Activated B cell treated with CpG ODN at 0.5 μM for 24 hours (primary cell): ENCODE measurements around the gene TMEM132A. TPM values are rescaled to one million over a fixed set of nuclear protein-coding genes. Genes with fewer than 3 reads are reported as not detected.

Experiments used
- ATAC-seq: fragments of 200-7000 bp; cut with Tn5 transposase; one replicate; pipeline ENCODE4 v1.10.0; 2021; ENCODE audit warnings: low read depth, mild to moderate bottlenecking, moderate library complexity
- CTCF ChIA-PET: fragments of 350-600 bp; sonication (Branson Sonifier 250); formaldehyde crosslinking; loops from one replicate; lab custom pipeline; 2021; ENCODE audit warnings: antibody characterized with exemption; lab: Charles Lee
- POLR2A ChIA-PET: fragments of 350-600 bp; sonication (Branson Sonifier 250); formaldehyde crosslinking; loops from one replicate; lab custom pipeline; 2021; ENCODE audit warnings: antibody characterized with exemption; lab: Charles Lee
- DNase-seq: peaks from one replicate; pipeline ENCODE4 v3.0.0; 2022
- H3K27ac Mint-ChIP-seq: one replicate; pipeline ENCODE4 v1.8.0; 2020; ENCODE audit warnings: mixed read lengths
- H3K27me3 Mint-ChIP-seq: one replicate; pipeline ENCODE4 v1.8.0; 2021; ENCODE audit warnings: mixed read lengths
- H3K36me3 Mint-ChIP-seq: one replicate; pipeline ENCODE4 v1.8.0; 2021; ENCODE audit warnings: low read depth, mixed read lengths
- H3K4me1 Mint-ChIP-seq: one replicate; pipeline ENCODE4 v1.8.0; 2021; ENCODE audit warnings: mixed read lengths
- H3K4me3 Mint-ChIP-seq: one replicate; pipeline ENCODE4 v1.8.0; 2020; ENCODE audit warnings: mild to moderate bottlenecking, mixed read lengths
- H3K9me3 Mint-ChIP-seq: one replicate; pipeline ENCODE4 v1.8.0; 2020; ENCODE audit warnings: mixed read lengths
- CTCF ChIP-seq: fragments of 200-600 bp; IDR thresholded peaks from one replicate; pipeline ENCODE4 v1.8.0; 2022; ENCODE audit warnings: antibody characterized with exemption, mild to moderate bottlenecking
- intact Hi-C: fragments of 100-400 bp; cut with micrococcal nuclease; formaldehyde crosslinking; loops from one replicate; pipeline ENCODE4 v1.15.1; 2024
- total RNA-seq: library from RNA; stranded (reverse); gene quantifications from 2 replicates; pipeline ENCODE4 v1.2.3, GENCODE V29; 2022

Gene TMEM132A
- total RNA-seq, 1 donor from 2014 or later: 8.7 TPM

- H3K36me3 Mint-ChIP-seq: no peaks in the 10 kb centered on the region
- TF ChIP-seq CTCF: no peak
- peaks cover 20% of the 10 kb centered on the region for H3K4me1 Mint-ChIP-seq
- intact Hi-C loops: no loop called here
- ChIA-PET CTCF (interaction anchor here (1.5 kb wide), 1 partner anchor 220 kb away, joined by 3 read pairs; no protein-coding TSS in a partner anchor), POLR2A (interaction anchor here (0.6 to 1.5 kb wide), 3 partner anchors 10 to 95 kb away, joined by 4 to 5 read pairs (median 5); partner anchors contain the start of gene SLC15A3)
- no peaks in the 10 kb centered on the region for H3K27me3 Mint-ChIP-seq
- DNase-seq (no peak), ATAC-seq (no peak)
- H3K27ac Mint-ChIP-seq: no peak overlapping the region
- no peak overlapping the region for H3K4me3 Mint-ChIP-seq
- H3K9me3 Mint-ChIP-seq: peaks cover 4% of the 10 kb centered on the region
These were observed 42.6 kb downstream of the TMEM132A start for GRCh38 chr11:60966890-60967289.

- POLR2A ChIA-PET: no interaction called here
- intact Hi-C loops: no loop called here
- ATAC-seq (no peak), DNase-seq (no peak)
- Mint-ChIP-seq H3K9me3 (peaks cover 4% of the 10 kb centered on the region), H3K4me3 (no peak overlapping the region), H3K27ac (no peak overlapping the region), H3K4me1 (peaks cover 28% of the 10 kb centered on the region), H3K27me3 (no peaks in the 10 kb centered on the region), H3K36me3 (no peaks in the 10 kb centered on the region)
- no peak for TF ChIP-seq CTCF
- CTCF ChIA-PET: interaction anchor here (0.7 to 3.9 kb wide), 5 partner anchors 9 to 219 kb away, joined by 3 to 17 read pairs (median 6); no protein-coding TSS in a partner anchor
These were observed 44.0 kb downstream of the TMEM132A start for GRCh38 chr11:60968223-60968622.

- H3K27me3 Mint-ChIP-seq: no peaks in the 10 kb centered on the region
- peak overlapping the region; percentile 32 for H3K27ac Mint-ChIP-seq
- H3K4me3 Mint-ChIP-seq: no peak overlapping the region
- ChIA-PET CTCF (interaction anchor here (0.8 to 3.9 kb wide), 33 partner anchors 16 to 704 kb away, joined by 3 to 38 read pairs (median 4); partner anchors contain the start of gene TMEM109), POLR2A (interaction anchor here (0.5 to 1.8 kb wide), 7 partner anchors 15 to 191 kb away, joined by 3 to 9 read pairs (median 4); no protein-coding TSS in a partner anchor)
- ATAC-seq (peak; percentile 91), DNase-seq (peak; percentile 68)
- peaks cover 4% of the 10 kb centered on the region for H3K9me3 Mint-ChIP-seq
- intact Hi-C loops: loop anchor here (1.0 to 2.0 kb wide), 8 partner anchors 18 to 217 kb away; partner anchors contain the start of gene SLC15A3
- peaks cover 31% of the 10 kb centered on the region for H3K4me1 Mint-ChIP-seq
- H3K36me3 Mint-ChIP-seq: no peaks in the 10 kb centered on the region
- TF ChIP-seq CTCF: peak; percentile 88
These were observed 46.1 kb downstream of the TMEM132A start for GRCh38 chr11:60970369-60970774.

GRCh38 chr11:60970890-60971289, 46.6 kb downstream of the TMEM132A start:
- ChIA-PET POLR2A (interaction anchor here (0.5 to 1.9 kb wide), 15 partner anchors 15 to 191 kb away, joined by 3 to 9 read pairs (median 4); partner anchors contain the start of genes SLC15A3 and TMEM109), CTCF (interaction anchor here (0.7 to 3.9 kb wide), 26 partner anchors 16 to 705 kb away, joined by 3 to 38 read pairs (median 4); partner anchors contain the start of gene TMEM109)
- peak overlapping the region; percentile 33 for H3K27ac Mint-ChIP-seq
- intact Hi-C loops: loop anchor here (1.0 to 2.0 kb wide), 9 partner anchors 18 to 216 kb away; partner anchors contain the start of gene SLC15A3
- H3K4me1 Mint-ChIP-seq: peaks cover 31% of the 10 kb centered on the region
- TF ChIP-seq CTCF: no peak
- H3K27me3 Mint-ChIP-seq: no peaks in the 10 kb centered on the region
- no peak for DNase-seq
- peak overlapping the region; percentile 53 for H3K4me3 Mint-ChIP-seq
- peaks cover 4% of the 10 kb centered on the region for H3K9me3 Mint-ChIP-seq
- ATAC-seq: no peak
- no peaks in the 10 kb centered on the region for H3K36me3 Mint-ChIP-seq

GRCh38 chr11:60971520-60971919, 47.3 kb downstream of the TMEM132A start, which contains the start of gene CD6:
Gene CD6 (plus strand): TSS chr11:60971680. CDS start chr11:60971866, 186 bp downstream.
- POLR2A ChIA-PET: interaction anchor here (0.8 to 1.9 kb wide), 11 partner anchors 16 to 99 kb away, joined by 3 to 9 read pairs (median 4); partner anchors contain the start of genes SLC15A3 and TMEM109
- CTCF ChIA-PET: interaction anchor here (0.7 to 3.9 kb wide), 11 partner anchors 17 to 212 kb away, joined by 3 to 38 read pairs (median 4); no protein-coding TSS in a partner anchor
- ATAC-seq: peak; percentile 80
- H3K9me3 Mint-ChIP-seq: peaks cover 4% of the 10 kb centered on the region
- TF ChIP-seq CTCF: no peak
- DNase-seq: no peak
- peak within 1 kb of the TSS; percentile 37 for H3K27ac Mint-ChIP-seq
- H3K36me3 Mint-ChIP-seq: no peaks in the 10 kb centered on the region
- H3K4me1 Mint-ChIP-seq: peaks cover 31% of the 10 kb centered on the region
- H3K4me3 Mint-ChIP-seq: peak within 1 kb of the TSS; percentile 53
- intact Hi-C loops: loop anchor here (1.0 to 2.0 kb wide), 4 partner anchors 17 to 90 kb away; partner anchors contain the start of gene SLC15A3
- H3K27me3 Mint-ChIP-seq: no peaks in the 10 kb centered on the region
